GM12878 (cell line): Measurements from ENCODE around the gene PTTG1. TPM values are rescaled to one million over a fixed set of nuclear protein-coding genes. Genes with fewer than 3 reads are reported as not detected.
A peak's percentile ranks its signal among the peaks of the same experiment; 100 is the strongest.

Source experiments
- BMI1 ChIP-seq: fragments of 450-650 bp; IDR thresholded peaks from 2 replicates; pipeline ENCODE4 v1.6.1; 2016; ENCODE audit warnings: mild to moderate bottlenecking, moderate library complexity, borderline replicate concordance
- CHD2 ChIP-seq: IDR thresholded peaks from 2 replicates; pipeline ENCODE4 v1.6.1; 2011; ENCODE audit warnings: low read depth, low read length, improper control_type of control experiment, borderline replicate concordance
- EED ChIP-seq: sonication (generic); IDR thresholded peaks from 2 replicates; pipeline ENCODE4 v1.6.1; 2016; ENCODE audit warnings: antibody characterized with exemption, low read depth
- EZH2 ChIP-seq: IDR thresholded peaks from 2 replicates; pipeline ENCODE4 v1.6.1; 2012; ENCODE audit warnings: low read depth, mild to moderate bottlenecking, control low read depth, inconsistent platforms, low read length, borderline replicate concordance; ENCODE audit not compliant: control insufficient read depth
- FOXK2 ChIP-seq: fragments of 450-650 bp; IDR thresholded peaks from 2 replicates; pipeline ENCODE4 v1.6.1; 2017; ENCODE audit warnings: mild to moderate bottlenecking, moderate library complexity
- NFYA ChIP-seq: IDR thresholded peaks from 2 replicates; pipeline ENCODE4 v1.6.1; 2011; ENCODE audit warnings: low read depth, mild to moderate bottlenecking, low read length, improper control_type of control experiment, borderline replicate concordance
- NR2C2 ChIP-seq: IDR thresholded peaks from 2 replicates; pipeline ENCODE4 v1.6.1; 2011; ENCODE audit warnings: borderline replicate concordance, low read depth; ENCODE audit not compliant: control insufficient read depth, insufficient read length
- PML ChIP-seq: IDR thresholded peaks from 2 replicates; pipeline ENCODE4 v1.6.1; 2012; ENCODE audit warnings: low read length, inconsistent platforms
- POLR2AphosphoS5 ChIP-seq: IDR thresholded peaks from 2 replicates; pipeline ENCODE4 v1.6.1; 2011; ENCODE audit warnings: mild to moderate bottlenecking, low read length, inconsistent platforms
- RAD51 ChIP-seq: fragments of 450-650 bp; IDR thresholded peaks from 2 replicates; pipeline ENCODE4 v1.6.1; 2016; ENCODE audit warnings: moderate library complexity, mild to moderate bottlenecking, inconsistent platforms
- SUPT20H ChIP-seq: IDR thresholded peaks from 2 replicates; pipeline ENCODE4 v1.6.1; 2011; ENCODE audit warnings: low read depth, mild to moderate bottlenecking, low read length, moderate library complexity, borderline replicate concordance; ENCODE audit not compliant: control insufficient read depth
- ZNF622 ChIP-seq: fragments of 450-650 bp; IDR thresholded peaks from 2 replicates; pipeline ENCODE4 v1.6.1; 2017; ENCODE audit warnings: mild to moderate bottlenecking, inconsistent platforms
- polyA plus RNA-seq, 11 experiments: library from polyadenylated mRNA; depleted of rRNA in 4 of 11; unstranded in 6 of 11; stranded (reverse) in 5 of 11; fragments of >200 nt; fragmentation: Nextera tagmentation in 4 of 11; fragmentation: Illumina TruSeq in 1 of 11; extraction: Ambion mirVana in 4 of 11; extraction: Trizol in 1 of 11; gene quantifications; 1 replicate in 1 of 11; 2 replicates in 10 of 11; pipeline versions ENCODE4 v1.2.1 to v1.2.3, GENCODE V29; 2011 to 2016; ENCODE audit warnings: inconsistent platforms in 2 of 11, missing spikeins in 2 of 11, low read depth in 1 of 11
- total RNA-seq, 4 experiments: library from RNA; depleted of rRNA in 3 of 4; stranded (reverse); fragments of >200 nt in 3 of 4; fragmentation: Illumina TruSeq in 1 of 4; extraction: Trizol in 1 of 4; gene quantifications; 2 replicates each; pipeline versions ENCODE4 v1.2.1 to v1.2.3, GENCODE V29; 2013 to 2021
- TF ChIP-seq, protein P1 (sequence below): fragments of 450-650 bp; IDR thresholded peaks from 2 replicates; pipeline ENCODE4 v1.6.1; 2017; ENCODE audit warnings: low read depth, mild to moderate bottlenecking, moderate library complexity
- TF ChIP-seq, protein P2 (sequence below): fragments of 450-650 bp; conservative IDR thresholded peaks from 2 replicates; pipeline ENCODE4 v1.6.1; 2017; ENCODE audit warnings: mild to moderate bottlenecking, moderate library complexity
- TF ChIP-seq, protein P3 (sequence below): fragments of 450-650 bp; IDR thresholded peaks from 2 replicates; pipeline ENCODE4 v1.6.1; 2016; ENCODE audit warnings: mild to moderate bottlenecking
- TF ChIP-seq, protein P4 (sequence below): fragments of 150-350 bp; IDR thresholded peaks from 2 replicates; pipeline ENCODE4 v1.6.1; 2016; ENCODE audit warnings: low read depth, low read length
- TF ChIP-seq, protein P5 (sequence below): IDR thresholded peaks from 2 replicates; pipeline ENCODE4 v1.6.1; 2012; ENCODE audit warnings: improper control_type of control experiment, low read depth, low read length; ENCODE audit not compliant: insufficient replicate concordance

PTTG1 gene
- total and polyA plus RNA-seq, 10 of the 15 experiments (the other 5 are each of a cell fraction or from before 2014, with no cell fraction given), result 154 to 1,033 (median 377) TPM

DNA sequence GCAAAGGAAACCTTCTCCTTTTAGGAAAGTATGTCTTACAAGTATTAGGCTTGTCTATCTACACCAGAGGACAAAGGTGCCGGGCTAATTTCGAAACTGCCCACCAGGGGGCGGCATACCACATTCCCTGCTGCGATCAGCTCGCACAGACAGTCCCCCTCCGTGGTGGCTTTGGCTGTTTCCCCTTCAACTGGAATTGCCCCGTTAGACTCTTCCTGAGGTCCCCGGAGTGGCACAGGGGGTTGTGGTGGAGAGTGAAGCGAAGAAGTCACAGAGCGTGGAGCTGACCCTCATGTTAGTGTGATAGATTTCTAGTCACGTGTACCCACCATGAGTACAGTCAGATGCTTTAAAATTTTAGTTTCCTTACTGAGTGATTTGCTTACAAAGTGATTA is 17.5 kb downstream of the PTTG1 start (continued):
- peak; percentile 42; the same call in 1 of the 2 replicates for TF ChIP-seq POLR2AphosphoS5
- no peak for TF ChIP-seq NFYA
- TF ChIP-seq, protein P1, sequence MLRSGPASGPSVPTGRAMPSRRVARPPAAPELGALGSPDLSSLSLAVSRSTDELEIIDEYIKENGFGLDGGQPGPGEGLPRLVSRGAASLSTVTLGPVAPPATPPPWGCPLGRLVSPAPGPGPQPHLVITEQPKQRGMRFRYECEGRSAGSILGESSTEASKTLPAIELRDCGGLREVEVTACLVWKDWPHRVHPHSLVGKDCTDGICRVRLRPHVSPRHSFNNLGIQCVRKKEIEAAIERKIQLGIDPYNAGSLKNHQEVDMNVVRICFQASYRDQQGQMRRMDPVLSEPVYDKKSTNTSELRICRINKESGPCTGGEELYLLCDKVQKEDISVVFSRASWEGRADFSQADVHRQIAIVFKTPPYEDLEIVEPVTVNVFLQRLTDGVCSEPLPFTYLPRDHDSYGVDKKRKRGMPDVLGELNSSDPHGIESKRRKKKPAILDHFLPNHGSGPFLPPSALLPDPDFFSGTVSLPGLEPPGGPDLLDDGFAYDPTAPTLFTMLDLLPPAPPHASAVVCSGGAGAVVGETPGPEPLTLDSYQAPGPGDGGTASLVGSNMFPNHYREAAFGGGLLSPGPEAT, result peak; percentile 79
- TF ChIP-seq, protein P2, sequence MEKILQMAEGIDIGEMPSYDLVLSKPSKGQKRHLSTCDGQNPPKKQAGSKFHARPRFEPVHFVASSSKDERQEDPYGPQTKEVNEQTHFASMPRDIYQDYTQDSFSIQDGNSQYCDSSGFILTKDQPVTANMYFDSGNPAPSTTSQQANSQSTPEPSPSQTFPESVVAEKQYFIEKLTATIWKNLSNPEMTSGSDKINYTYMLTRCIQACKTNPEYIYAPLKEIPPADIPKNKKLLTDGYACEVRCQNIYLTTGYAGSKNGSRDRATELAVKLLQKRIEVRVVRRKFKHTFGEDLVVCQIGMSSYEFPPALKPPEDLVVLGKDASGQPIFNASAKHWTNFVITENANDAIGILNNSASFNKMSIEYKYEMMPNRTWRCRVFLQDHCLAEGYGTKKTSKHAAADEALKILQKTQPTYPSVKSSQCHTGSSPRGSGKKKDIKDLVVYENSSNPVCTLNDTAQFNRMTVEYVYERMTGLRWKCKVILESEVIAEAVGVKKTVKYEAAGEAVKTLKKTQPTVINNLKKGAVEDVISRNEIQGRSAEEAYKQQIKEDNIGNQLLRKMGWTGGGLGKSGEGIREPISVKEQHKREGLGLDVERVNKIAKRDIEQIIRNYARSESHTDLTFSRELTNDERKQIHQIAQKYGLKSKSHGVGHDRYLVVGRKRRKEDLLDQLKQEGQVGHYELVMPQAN, result peak; percentile 50; the same call in 1 of the 2 replicates
- no peak for TF ChIP-seq NR2C2
- TF ChIP-seq SUPT20H, result no peak
- no peak for TF ChIP-seq FOXK2
- TF ChIP-seq EZH2, result no peak
- TF ChIP-seq, protein P3, sequence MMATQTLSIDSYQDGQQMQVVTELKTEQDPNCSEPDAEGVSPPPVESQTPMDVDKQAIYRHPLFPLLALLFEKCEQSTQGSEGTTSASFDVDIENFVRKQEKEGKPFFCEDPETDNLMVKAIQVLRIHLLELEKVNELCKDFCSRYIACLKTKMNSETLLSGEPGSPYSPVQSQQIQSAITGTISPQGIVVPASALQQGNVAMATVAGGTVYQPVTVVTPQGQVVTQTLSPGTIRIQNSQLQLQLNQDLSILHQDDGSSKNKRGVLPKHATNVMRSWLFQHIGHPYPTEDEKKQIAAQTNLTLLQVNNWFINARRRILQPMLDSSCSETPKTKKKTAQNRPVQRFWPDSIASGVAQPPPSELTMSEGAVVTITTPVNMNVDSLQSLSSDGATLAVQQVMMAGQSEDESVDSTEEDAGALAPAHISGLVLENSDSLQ, result no peak
- TF ChIP-seq CHD2, result no peak
- peak; percentile 93 for TF ChIP-seq RAD51
- TF ChIP-seq, protein P4, sequence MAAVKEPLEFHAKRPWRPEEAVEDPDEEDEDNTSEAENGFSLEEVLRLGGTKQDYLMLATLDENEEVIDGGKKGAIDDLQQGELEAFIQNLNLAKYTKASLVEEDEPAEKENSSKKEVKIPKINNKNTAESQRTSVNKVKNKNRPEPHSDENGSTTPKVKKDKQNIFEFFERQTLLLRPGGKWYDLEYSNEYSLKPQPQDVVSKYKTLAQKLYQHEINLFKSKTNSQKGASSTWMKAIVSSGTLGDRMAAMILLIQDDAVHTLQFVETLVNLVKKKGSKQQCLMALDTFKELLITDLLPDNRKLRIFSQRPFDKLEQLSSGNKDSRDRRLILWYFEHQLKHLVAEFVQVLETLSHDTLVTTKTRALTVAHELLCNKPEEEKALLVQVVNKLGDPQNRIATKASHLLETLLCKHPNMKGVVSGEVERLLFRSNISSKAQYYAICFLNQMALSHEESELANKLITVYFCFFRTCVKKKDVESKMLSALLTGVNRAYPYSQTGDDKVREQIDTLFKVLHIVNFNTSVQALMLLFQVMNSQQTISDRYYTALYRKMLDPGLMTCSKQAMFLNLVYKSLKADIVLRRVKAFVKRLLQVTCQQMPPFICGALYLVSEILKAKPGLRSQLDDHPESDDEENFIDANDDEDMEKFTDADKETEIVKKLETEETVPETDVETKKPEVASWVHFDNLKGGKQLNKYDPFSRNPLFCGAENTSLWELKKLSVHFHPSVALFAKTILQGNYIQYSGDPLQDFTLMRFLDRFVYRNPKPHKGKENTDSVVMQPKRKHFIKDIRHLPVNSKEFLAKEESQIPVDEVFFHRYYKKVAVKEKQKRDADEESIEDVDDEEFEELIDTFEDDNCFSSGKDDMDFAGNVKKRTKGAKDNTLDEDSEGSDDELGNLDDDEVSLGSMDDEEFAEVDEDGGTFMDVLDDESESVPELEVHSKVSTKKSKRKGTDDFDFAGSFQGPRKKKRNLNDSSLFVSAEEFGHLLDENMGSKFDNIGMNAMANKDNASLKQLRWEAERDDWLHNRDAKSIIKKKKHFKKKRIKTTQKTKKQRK, result no peak
- no peak for TF ChIP-seq BMI1
- TF ChIP-seq, protein P5, sequence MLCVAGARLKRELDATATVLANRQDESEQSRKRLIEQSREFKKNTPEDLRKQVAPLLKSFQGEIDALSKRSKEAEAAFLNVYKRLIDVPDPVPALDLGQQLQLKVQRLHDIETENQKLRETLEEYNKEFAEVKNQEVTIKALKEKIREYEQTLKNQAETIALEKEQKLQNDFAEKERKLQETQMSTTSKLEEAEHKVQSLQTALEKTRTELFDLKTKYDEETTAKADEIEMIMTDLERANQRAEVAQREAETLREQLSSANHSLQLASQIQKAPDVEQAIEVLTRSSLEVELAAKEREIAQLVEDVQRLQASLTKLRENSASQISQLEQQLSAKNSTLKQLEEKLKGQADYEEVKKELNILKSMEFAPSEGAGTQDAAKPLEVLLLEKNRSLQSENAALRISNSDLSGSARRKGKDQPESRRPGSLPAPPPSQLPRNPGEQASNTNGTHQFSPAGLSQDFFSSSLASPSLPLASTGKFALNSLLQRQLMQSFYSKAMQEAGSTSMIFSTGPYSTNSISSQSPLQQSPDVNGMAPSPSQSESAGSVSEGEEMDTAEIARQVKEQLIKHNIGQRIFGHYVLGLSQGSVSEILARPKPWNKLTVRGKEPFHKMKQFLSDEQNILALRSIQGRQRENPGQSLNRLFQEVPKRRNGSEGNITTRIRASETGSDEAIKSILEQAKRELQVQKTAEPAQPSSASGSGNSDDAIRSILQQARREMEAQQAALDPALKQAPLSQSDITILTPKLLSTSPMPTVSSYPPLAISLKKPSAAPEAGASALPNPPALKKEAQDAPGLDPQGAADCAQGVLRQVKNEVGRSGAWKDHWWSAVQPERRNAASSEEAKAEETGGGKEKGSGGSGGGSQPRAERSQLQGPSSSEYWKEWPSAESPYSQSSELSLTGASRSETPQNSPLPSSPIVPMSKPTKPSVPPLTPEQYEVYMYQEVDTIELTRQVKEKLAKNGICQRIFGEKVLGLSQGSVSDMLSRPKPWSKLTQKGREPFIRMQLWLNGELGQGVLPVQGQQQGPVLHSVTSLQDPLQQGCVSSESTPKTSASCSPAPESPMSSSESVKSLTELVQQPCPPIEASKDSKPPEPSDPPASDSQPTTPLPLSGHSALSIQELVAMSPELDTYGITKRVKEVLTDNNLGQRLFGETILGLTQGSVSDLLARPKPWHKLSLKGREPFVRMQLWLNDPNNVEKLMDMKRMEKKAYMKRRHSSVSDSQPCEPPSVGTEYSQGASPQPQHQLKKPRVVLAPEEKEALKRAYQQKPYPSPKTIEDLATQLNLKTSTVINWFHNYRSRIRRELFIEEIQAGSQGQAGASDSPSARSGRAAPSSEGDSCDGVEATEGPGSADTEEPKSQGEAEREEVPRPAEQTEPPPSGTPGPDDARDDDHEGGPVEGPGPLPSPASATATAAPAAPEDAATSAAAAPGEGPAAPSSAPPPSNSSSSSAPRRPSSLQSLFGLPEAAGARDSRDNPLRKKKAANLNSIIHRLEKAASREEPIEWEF, result no peak
- peak; percentile 85 for TF ChIP-seq EED
- TF ChIP-seq ZNF622, result no peak
- TF ChIP-seq PML, result no peak
